Measurements from ENCODE around the gene PSMD10. TPM values are rescaled to one million over a fixed set of nuclear protein-coding genes. Genes with fewer than 3 reads are reported as not detected.
A peak's percentile ranks its signal among the peaks of the same experiment; 100 is the strongest.

PSMD10 gene
- total RNA-seq, result 20.3 TPM
- long read RNA-seq, partial matches to known transcripts, result 0 of 5 reads
- long read RNA-seq, other reads (novel, unspliced or antisense), result 1 of 5 reads

- peak within 1 kb of the TSS; percentile 78 for H3K4me3 ChIP-seq
- no peaks in the 10 kb centered on the region for H3K27me3 ChIP-seq (ENCODE audit: low read depth)
- H3K36me3 ChIP-seq, result peaks cover 15% of the 10 kb centered on the region
- intact Hi-C loops (cut with micrococcal nuclease), result no loop called here
- H3K9me3 ChIP-seq (replicated peaks), result no peaks in the 10 kb centered on the region
- DNase-seq, result peak; percentile 92
- peak within 1 kb of the TSS; percentile 88 for H3K27ac ChIP-seq (replicated peaks)
- TF ChIP-seq CTCF (IDR thresholded peaks at IDR 0.05; ENCODE audit: borderline replicate concordance), result no peak
- peaks cover 29% of the 10 kb centered on the region for H3K4me1 ChIP-seq
Observed at GRCh38 chrX:108091264-108091877, at the start of gene PSMD10, which contains the start of gene ATG4A. PSMD10 (minus strand) TSS chrX:108091542; CDS start chrX:108091520, 22 bp downstream. ATG4A (plus strand) TSS chrX:108091778; CDS start chrX:108091827, 49 bp downstream.

GRCh38 chrX:108138814-108139702 lies 47.7 kb upstream of the PSMD10 start:
- H3K36me3 ChIP-seq, result peaks cover 32% of the 10 kb centered on the region
- intact Hi-C loops (cut with micrococcal nuclease), result no loop called here
- peak; percentile 61 for TF ChIP-seq CTCF (IDR thresholded peaks at IDR 0.05; ENCODE audit: borderline replicate concordance)

GRCh38 chrX:108134724-108135123 lies 43.4 kb upstream of the PSMD10 start:
- Histone ChIP-seq H3K4me3 (no peak overlapping the region), H3K36me3 (peaks cover 25% of the 10 kb centered on the region), H3K27ac (replicated peaks) (no peak overlapping the region), H3K27me3 (ENCODE audit: low read depth) (no peaks in the 10 kb centered on the region), H3K9me3 (replicated peaks) (no peaks in the 10 kb centered on the region), H3K4me1 (peaks cover 3% of the 10 kb centered on the region)
- TF ChIP-seq CTCF (IDR thresholded peaks at IDR 0.05; ENCODE audit: borderline replicate concordance), result no peak
- intact Hi-C loops (cut with micrococcal nuclease), result no loop called here
- no peak for DNase-seq

More at GRCh38 chrX:108138814-108139702, 47.7 kb upstream of the PSMD10 start:
- no peak overlapping the region for H3K27ac ChIP-seq (replicated peaks)
- no peaks in the 10 kb centered on the region for H3K9me3 ChIP-seq (replicated peaks)
- H3K4me3 ChIP-seq, result no peak overlapping the region
- no peak for DNase-seq
- no peaks in the 10 kb centered on the region for H3K27me3 ChIP-seq (ENCODE audit: low read depth)
- no peaks in the 10 kb centered on the region for H3K4me1 ChIP-seq

GRCh38 chrX:108132876-108133275 lies 41.5 kb upstream of the PSMD10 start:
- peak overlapping the region; percentile 79 for H3K27ac ChIP-seq (replicated peaks)
- no peaks in the 10 kb centered on the region for H3K9me3 ChIP-seq (replicated peaks)
- intact Hi-C loops (cut with micrococcal nuclease), result no loop called here
- H3K36me3 ChIP-seq, result peaks cover 14% of the 10 kb centered on the region
- H3K4me3 ChIP-seq, result no peak overlapping the region
- TF ChIP-seq CTCF (IDR thresholded peaks at IDR 0.05; ENCODE audit: borderline replicate concordance), result no peak
- H3K27me3 ChIP-seq (ENCODE audit: low read depth), result no peaks in the 10 kb centered on the region
- H3K4me1 ChIP-seq, result peaks cover 8% of the 10 kb centered on the region
- DNase-seq, result no peak

GRCh38 chrX:108132034-108132433 lies 40.7 kb upstream of the PSMD10 start:
- H3K9me3 ChIP-seq (replicated peaks), result no peaks in the 10 kb centered on the region
- peaks cover 8% of the 10 kb centered on the region for H3K4me1 ChIP-seq
- peaks cover 14% of the 10 kb centered on the region for H3K36me3 ChIP-seq
- no peak overlapping the region for H3K4me3 ChIP-seq
- no peak for TF ChIP-seq CTCF (IDR thresholded peaks at IDR 0.05; ENCODE audit: borderline replicate concordance)
- H3K27me3 ChIP-seq (ENCODE audit: low read depth), result no peaks in the 10 kb centered on the region
- peak overlapping the region; percentile 79 for H3K27ac ChIP-seq (replicated peaks)
- intact Hi-C loops (cut with micrococcal nuclease), result no loop called here
- no peak for DNase-seq
